ENCODE data around the gene PALM2AKAP2. TPM values are rescaled to one million over a fixed set of nuclear protein-coding genes. Genes with fewer than 3 reads are reported as not detected.

PALM2AKAP2 gene
- polyA plus RNA-seq, 1 donor from 2014 or later: 0.41 TPM

GRCh38 chr9:109767814-109768213, 12.2 kb upstream of the PALM2AKAP2 start:
- TF ChIP-seq, protein P1, sequence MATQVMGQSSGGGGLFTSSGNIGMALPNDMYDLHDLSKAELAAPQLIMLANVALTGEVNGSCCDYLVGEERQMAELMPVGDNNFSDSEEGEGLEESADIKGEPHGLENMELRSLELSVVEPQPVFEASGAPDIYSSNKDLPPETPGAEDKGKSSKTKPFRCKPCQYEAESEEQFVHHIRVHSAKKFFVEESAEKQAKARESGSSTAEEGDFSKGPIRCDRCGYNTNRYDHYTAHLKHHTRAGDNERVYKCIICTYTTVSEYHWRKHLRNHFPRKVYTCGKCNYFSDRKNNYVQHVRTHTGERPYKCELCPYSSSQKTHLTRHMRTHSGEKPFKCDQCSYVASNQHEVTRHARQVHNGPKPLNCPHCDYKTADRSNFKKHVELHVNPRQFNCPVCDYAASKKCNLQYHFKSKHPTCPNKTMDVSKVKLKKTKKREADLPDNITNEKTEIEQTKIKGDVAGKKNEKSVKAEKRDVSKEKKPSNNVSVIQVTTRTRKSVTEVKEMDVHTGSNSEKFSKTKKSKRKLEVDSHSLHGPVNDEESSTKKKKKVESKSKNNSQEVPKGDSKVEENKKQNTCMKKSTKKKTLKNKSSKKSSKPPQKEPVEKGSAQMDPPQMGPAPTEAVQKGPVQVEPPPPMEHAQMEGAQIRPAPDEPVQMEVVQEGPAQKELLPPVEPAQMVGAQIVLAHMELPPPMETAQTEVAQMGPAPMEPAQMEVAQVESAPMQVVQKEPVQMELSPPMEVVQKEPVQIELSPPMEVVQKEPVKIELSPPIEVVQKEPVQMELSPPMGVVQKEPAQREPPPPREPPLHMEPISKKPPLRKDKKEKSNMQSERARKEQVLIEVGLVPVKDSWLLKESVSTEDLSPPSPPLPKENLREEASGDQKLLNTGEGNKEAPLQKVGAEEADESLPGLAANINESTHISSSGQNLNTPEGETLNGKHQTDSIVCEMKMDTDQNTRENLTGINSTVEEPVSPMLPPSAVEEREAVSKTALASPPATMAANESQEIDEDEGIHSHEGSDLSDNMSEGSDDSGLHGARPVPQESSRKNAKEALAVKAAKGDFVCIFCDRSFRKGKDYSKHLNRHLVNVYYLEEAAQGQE (IDR thresholded peaks at IDR 0.05; ENCODE audit: borderline replicate concordance): no peak
- no peak for TF ChIP-seq EZH2 (IDR thresholded peaks at IDR 0.05; ENCODE audit: borderline replicate concordance, insufficient read depth, low read length, poor library complexity, severe bottlenecking)
- TF ChIP-seq TAF1 (IDR thresholded peaks at IDR 0.05; ENCODE audit: low read depth): no peak
- no peak for TF ChIP-seq SMC3 (conservative IDR thresholded peaks at IDR 0.05; ENCODE audit: poor library complexity)
- TF ChIP-seq POLR2AphosphoS5 (IDR thresholded peaks at IDR 0.05): no peak
- no peak for TF ChIP-seq RAD21 (conservative IDR thresholded peaks at IDR 0.05)
- no peak for TF ChIP-seq EP300 (conservative IDR thresholded peaks at IDR 0.05; ENCODE audit: poor library complexity, severe bottlenecking)
- no peak for TF ChIP-seq CTCF (IDR thresholded peaks at IDR 0.05; ENCODE audit: poor library complexity, severe bottlenecking)
- TF ChIP-seq MXI1 (conservative IDR thresholded peaks at IDR 0.05; ENCODE audit: poor library complexity, severe bottlenecking): no peak
- H3K27ac ChIP-seq (ENCODE audit: low read length): no peak overlapping the region
- no peak overlapping the region for H3K9ac ChIP-seq (ENCODE audit: low read length)
- H3K4me2 ChIP-seq (ENCODE audit: low read length): no peak overlapping the region
- H3F3A ChIP-seq (ENCODE audit: insufficient read depth, low read length, poor library complexity, severe bottlenecking): no peaks in the 10 kb centered on the region
- H2AFZ ChIP-seq (ENCODE audit: low read depth, low read length): no peak overlapping the region
- no peaks in the 10 kb centered on the region for H3K36me3 ChIP-seq (ENCODE audit: insufficient read depth, low read length)
- H3K27me3 ChIP-seq (ENCODE audit: insufficient read depth, low read depth, low read length): no peaks in the 10 kb centered on the region
- H3K4me3 ChIP-seq (ENCODE audit: low read length): no peak overlapping the region
- H3K79me2 ChIP-seq (replicated peaks; ENCODE audit: insufficient read depth, low read length): no peaks in the 10 kb centered on the region
- H4K20me1 ChIP-seq (ENCODE audit: insufficient read depth): no peaks in the 10 kb centered on the region
- no peaks in the 10 kb centered on the region for H3K9me2 ChIP-seq (ENCODE audit: insufficient read depth, low read length)
- no peaks in the 10 kb centered on the region for H3K9me3 ChIP-seq (ENCODE audit: low read length)

DNA sequence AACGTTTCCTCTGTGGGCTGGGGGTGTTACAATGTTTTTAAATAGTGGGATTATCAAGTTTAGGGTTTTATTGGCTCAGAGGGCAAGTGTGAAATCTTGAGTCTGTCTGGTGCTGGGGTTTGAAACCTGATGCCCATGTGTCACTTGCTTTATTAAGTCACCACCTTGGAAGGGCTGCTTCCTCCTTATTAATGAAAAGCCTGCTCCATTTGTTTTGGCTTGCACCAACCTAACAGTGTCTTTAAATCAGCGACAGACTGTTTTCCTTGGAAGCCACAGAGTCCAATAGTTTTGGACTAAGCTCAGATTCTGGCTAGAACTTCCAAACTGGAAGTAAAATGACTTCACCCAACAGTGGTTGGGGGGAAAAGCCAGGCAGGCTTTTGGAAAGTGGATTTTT, 10.7 kb upstream of the PALM2AKAP2 start:
- no peak overlapping the region for H3K9ac ChIP-seq (ENCODE audit: low read length)
- no peaks in the 10 kb centered on the region for H3K27me3 ChIP-seq (ENCODE audit: insufficient read depth, low read depth, low read length)
- H4K20me1 ChIP-seq (ENCODE audit: insufficient read depth): no peaks in the 10 kb centered on the region
- no peaks in the 10 kb centered on the region for H3K79me2 ChIP-seq (replicated peaks; ENCODE audit: insufficient read depth, low read length)
- no peaks in the 10 kb centered on the region for H3K9me2 ChIP-seq (ENCODE audit: insufficient read depth, low read length)
- no peaks in the 10 kb centered on the region for H3K36me3 ChIP-seq (ENCODE audit: insufficient read depth, low read length)
- no peak for TF ChIP-seq CTCF (IDR thresholded peaks at IDR 0.05; ENCODE audit: poor library complexity, severe bottlenecking)
- TF ChIP-seq, protein P1 (IDR thresholded peaks at IDR 0.05; ENCODE audit: borderline replicate concordance): no peak
- TF ChIP-seq SMC3 (conservative IDR thresholded peaks at IDR 0.05; ENCODE audit: poor library complexity): no peak
- TF ChIP-seq EP300 (conservative IDR thresholded peaks at IDR 0.05; ENCODE audit: poor library complexity, severe bottlenecking): no peak
- no peak for TF ChIP-seq POLR2AphosphoS5 (IDR thresholded peaks at IDR 0.05)
- no peak for TF ChIP-seq TAF1 (IDR thresholded peaks at IDR 0.05; ENCODE audit: low read depth)
- no peak for TF ChIP-seq RAD21 (conservative IDR thresholded peaks at IDR 0.05)
- no peak for TF ChIP-seq EZH2 (IDR thresholded peaks at IDR 0.05; ENCODE audit: borderline replicate concordance, insufficient read depth, low read length, poor library complexity, severe bottlenecking)
- no peak for TF ChIP-seq MXI1 (conservative IDR thresholded peaks at IDR 0.05; ENCODE audit: poor library complexity, severe bottlenecking)
- H3K4me2 ChIP-seq (ENCODE audit: low read length): no peak overlapping the region
- H3K27ac ChIP-seq (ENCODE audit: low read length): no peak overlapping the region
- no peak overlapping the region for H2AFZ ChIP-seq (ENCODE audit: low read depth, low read length)
- no peaks in the 10 kb centered on the region for H3K9me3 ChIP-seq (ENCODE audit: low read length)
- no peak overlapping the region for H3K4me3 ChIP-seq (ENCODE audit: low read length)
- H3F3A ChIP-seq (ENCODE audit: insufficient read depth, low read length, poor library complexity, severe bottlenecking): no peaks in the 10 kb centered on the region

All from neural cell (in vitro differentiated cells).